Tibial nerve (tissue), 4 donors: Measurements from ENCODE around the gene HADHA.

ENCODE experiments used
- EP300 ChIP-seq, 2 donors: sonication (generic); formaldehyde crosslinking; IDR thresholded peaks; one replicate each; pipeline ENCODE4 v1.6.1; 2017; ENCODE audit warnings: antibody characterized with exemption in 2 of 2, mild to moderate bottlenecking in 1 of 2
- TF ChIP-seq, protein P1 (sequence below), 5 experiments: fragments of 200-600 bp in 3 of 5; fragments of 450-650 bp in 2 of 5; sonication (generic) in 3 of 5; IDR thresholded peaks; one replicate each; pipeline ENCODE4 v1.5.1; 2016 to 2019; ENCODE audit warnings: antibody characterized with exemption in 5 of 5, mild to moderate bottlenecking in 3 of 5, moderate library complexity in 2 of 5

DNA sequence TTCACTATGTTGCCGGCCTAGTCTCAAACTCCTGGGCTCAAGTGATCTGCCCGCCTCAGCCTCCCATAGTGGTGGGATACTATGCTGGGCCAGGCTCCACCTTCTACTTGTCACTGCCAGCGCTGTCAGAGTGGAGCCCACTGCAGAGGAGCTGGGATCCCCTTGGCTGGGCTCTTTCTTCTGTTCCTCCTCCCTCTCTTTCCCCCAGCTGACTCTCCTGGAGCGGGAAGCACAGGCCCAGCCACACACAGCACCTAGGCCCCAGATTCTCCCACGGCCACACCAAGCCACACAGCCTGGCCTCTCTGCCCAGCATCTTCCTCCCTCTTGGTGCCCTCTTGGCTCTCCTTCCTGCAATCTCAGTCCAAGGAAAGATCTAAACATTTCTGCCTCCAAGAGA lies 75.2 kb downstream of the HADHA start:
- TF ChIP-seq, protein P1, sequence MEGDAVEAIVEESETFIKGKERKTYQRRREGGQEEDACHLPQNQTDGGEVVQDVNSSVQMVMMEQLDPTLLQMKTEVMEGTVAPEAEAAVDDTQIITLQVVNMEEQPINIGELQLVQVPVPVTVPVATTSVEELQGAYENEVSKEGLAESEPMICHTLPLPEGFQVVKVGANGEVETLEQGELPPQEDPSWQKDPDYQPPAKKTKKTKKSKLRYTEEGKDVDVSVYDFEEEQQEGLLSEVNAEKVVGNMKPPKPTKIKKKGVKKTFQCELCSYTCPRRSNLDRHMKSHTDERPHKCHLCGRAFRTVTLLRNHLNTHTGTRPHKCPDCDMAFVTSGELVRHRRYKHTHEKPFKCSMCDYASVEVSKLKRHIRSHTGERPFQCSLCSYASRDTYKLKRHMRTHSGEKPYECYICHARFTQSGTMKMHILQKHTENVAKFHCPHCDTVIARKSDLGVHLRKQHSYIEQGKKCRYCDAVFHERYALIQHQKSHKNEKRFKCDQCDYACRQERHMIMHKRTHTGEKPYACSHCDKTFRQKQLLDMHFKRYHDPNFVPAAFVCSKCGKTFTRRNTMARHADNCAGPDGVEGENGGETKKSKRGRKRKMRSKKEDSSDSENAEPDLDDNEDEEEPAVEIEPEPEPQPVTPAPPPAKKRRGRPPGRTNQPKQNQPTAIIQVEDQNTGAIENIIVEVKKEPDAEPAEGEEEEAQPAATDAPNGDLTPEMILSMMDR (IDR thresholded peaks at IDR 0.05) = no peak
- no peak for TF ChIP-seq EP300 (IDR thresholded peaks at IDR 0.05)
